HepG2 (cell line): Measurements from ENCODE around the gene ZMIZ1. TPM values are rescaled to one million over a fixed set of nuclear protein-coding genes. Genes with fewer than 3 reads are reported as not detected.

Experiments used
- AKNA ChIP-seq: sonication (generic); formaldehyde crosslinking; IDR thresholded peaks from 2 replicates; pipeline ENCODE4 v1.4.0; 2020; ENCODE audit warnings: missing genetic modification reagents, borderline replicate concordance
- ATF3 ChIP-seq: sonication (generic); formaldehyde crosslinking; IDR thresholded peaks from 2 replicates; pipeline ENCODE4 v1.4.0; 2020; ENCODE audit warnings: missing genetic modification reagents
- EED ChIP-seq: sonication (generic); formaldehyde crosslinking; IDR thresholded peaks from 2 replicates; pipeline ENCODE4 v1.5.0; 2020; ENCODE audit warnings: mild to moderate bottlenecking, missing genetic modification reagents
- MTA1 ChIP-seq: sonication (generic); formaldehyde crosslinking; IDR thresholded peaks from 2 replicates; pipeline ENCODE4 v1.4.0; 2020; ENCODE audit warnings: missing genetic modification reagents, mild to moderate bottlenecking, borderline replicate concordance
- MYC ChIP-seq: sonication (generic); formaldehyde crosslinking; IDR thresholded peaks from 2 replicates; pipeline ENCODE4 v1.9.0; 2021; ENCODE audit warnings: missing genetic modification reagents, borderline replicate concordance
- NAIF1 ChIP-seq: sonication (generic); formaldehyde crosslinking; IDR thresholded peaks from 2 replicates; pipeline ENCODE4 v1.5.0; 2020; ENCODE audit warnings: mild to moderate bottlenecking, missing genetic modification reagents, borderline replicate concordance
- REPIN1 ChIP-seq: sonication (generic); formaldehyde crosslinking; IDR thresholded peaks from 2 replicates; pipeline ENCODE4 v1.8.0; 2022; ENCODE audit warnings: missing genetic modification reagents, low read depth, mild to moderate bottlenecking, borderline replicate concordance
- SOX13 ChIP-seq, 3 experiments: fragments of 450-650 bp in 1 of 3; sonication (generic) in 1 of 3; formaldehyde crosslinking in 1 of 3; IDR thresholded peaks in 2 of 3; conservative IDR thresholded peaks in 1 of 3; 2 replicates each; pipeline versions ENCODE4 v1.5.0 to v1.6.1; 2016 to 2020; ENCODE audit warnings: antibody characterized with exemption in 1 of 3, mild to moderate bottlenecking in 1 of 3, missing compliant biosample characterization in 1 of 3, missing genetic modification reagents in 1 of 3, moderate library complexity in 1 of 3
- SOX6 ChIP-seq, 2 experiments: fragments of 450-650 bp in 1 of 2; sonication (generic) in 1 of 2; formaldehyde crosslinking in 1 of 2; IDR thresholded peaks; 2 replicates each; pipeline versions ENCODE4 v1.4.0 to v1.6.1; 2017 to 2020; ENCODE audit warnings: antibody characterized with exemption in 1 of 2, mild to moderate bottlenecking in 1 of 2, missing genetic modification reagents in 1 of 2
- ZBTB7B ChIP-seq: sonication (generic); formaldehyde crosslinking; IDR thresholded peaks from 2 replicates; pipeline ENCODE4 v1.4.0; 2020; ENCODE audit warnings: missing genetic modification reagents
- ZFP41 ChIP-seq: sonication (generic); formaldehyde crosslinking; IDR thresholded peaks from 2 replicates; pipeline ENCODE4 v1.4.0; 2020; ENCODE audit warnings: mild to moderate bottlenecking, missing genetic modification reagents, borderline replicate concordance
- ZFP82 ChIP-seq: sonication (generic); formaldehyde crosslinking; IDR thresholded peaks from 2 replicates; pipeline ENCODE4 v1.5.1; 2020; ENCODE audit warnings: mild to moderate bottlenecking, missing genetic modification reagents, borderline replicate concordance
- ZKSCAN8 ChIP-seq: IDR thresholded peaks from 2 replicates; pipeline ENCODE4 v1.6.1; 2016; ENCODE audit warnings: borderline replicate concordance, missing genetic modification reagents, missing compliant biosample characterization
- ZNF572 ChIP-seq: sonication (generic); formaldehyde crosslinking; IDR thresholded peaks from 2 replicates; pipeline ENCODE4 v1.5.1; 2020; ENCODE audit warnings: mild to moderate bottlenecking, missing genetic modification reagents
- ZNF761 ChIP-seq: sonication (generic); formaldehyde crosslinking; conservative IDR thresholded peaks from 2 replicates; pipeline ENCODE4 v1.4.0; 2020; ENCODE audit warnings: mild to moderate bottlenecking, missing genetic modification reagents
- ZSCAN29 ChIP-seq: sonication (generic); formaldehyde crosslinking; conservative IDR thresholded peaks from 2 replicates; pipeline ENCODE4 v1.4.0; 2020; ENCODE audit warnings: mild to moderate bottlenecking, missing genetic modification reagents
- polyA plus RNA-seq, 8 experiments: library from polyadenylated mRNA; depleted of rRNA in 3 of 8; stranded (reverse) in 7 of 8; unstranded in 1 of 8; fragments of >200 nt; fragmentation: Illumina TruSeq in 4 of 8; extraction: Trizol in 4 of 8; gene quantifications; 2 replicates each; pipeline versions ENCODE4 v1.2.1 to v1.2.3, GENCODE V29; 2011 to 2016; ENCODE audit warnings: low read depth in 4 of 8, missing spikeins in 1 of 8, mixed read lengths in 1 of 8; ENCODE audit not compliant: insufficient read depth in 1 of 8
- total RNA-seq, 5 experiments: library from RNA; depleted of rRNA; stranded (reverse); fragments of >200 nt; fragmentation: Illumina TruSeq; extraction: Trizol; gene quantifications; 2 replicates each; pipeline ENCODE4 v1.2.3, GENCODE V29; 2016; ENCODE audit warnings: low read depth in 1 of 5
- TF ChIP-seq, protein P1 (sequence below): sonication (generic); formaldehyde crosslinking; IDR thresholded peaks from 2 replicates; pipeline ENCODE4 v1.5.1; 2020; ENCODE audit warnings: mild to moderate bottlenecking, moderate library complexity, missing genetic modification reagents
- TF ChIP-seq, protein P2 (sequence below): sonication (generic); formaldehyde crosslinking; IDR thresholded peaks from 2 replicates; pipeline ENCODE4 v1.4.0; 2020; ENCODE audit warnings: mild to moderate bottlenecking, missing genetic modification reagents
- TF ChIP-seq, protein P3 (sequence below): IDR thresholded peaks from 2 replicates; pipeline ENCODE4 v1.6.1; 2012; ENCODE audit warnings: inconsistent platforms

The ZMIZ1 gene
- total and polyA plus RNA-seq, 2 of the 13 experiments (the other 11 are each of a cell fraction or from before 2014, with no cell fraction given), result 5.3 to 10.2 TPM

- TF ChIP-seq ZNF572 (no peak), ZFP41 (no peak), SOX6 (IDR thresholded peaks at IDR 0.05) (no peak), SOX6 (CRISPR knock-in tag; IDR thresholded peaks at IDR 0.05) (0 out of 2 replicates have a peak, but pooled peaks have one; percentile 24), AKNA (CRISPR knock-in tag) (no peak), SOX13 (IDR thresholded peaks at IDR 0.05) (no peak), SOX13 (CRISPR knock-in tag; conservative IDR thresholded peaks at IDR 0.05 in 1 of 2, IDR thresholded peaks at IDR 0.05 in 1 of 2) (0 out of 4 replicates have a peak, but pooled peaks of 1 of the 2 experiments have one; percentile 11), ZNF761 (CRISPR knock-in tag) (no peak), NAIF1 (CRISPR knock-in tag) (no peak), ZFP82 (CRISPR knock-in tag) (no peak), REPIN1 (CRISPR knock-in tag) (no peak), MYC (peak; percentile 51; the same call in 1 of the 2 replicates), ZBTB7B (no peak), EED (CRISPR knock-in tag) (no peak), ZSCAN29 (CRISPR knock-in tag) (no peak), ZKSCAN8 (CRISPR knock-in tag) (peak; percentile 95), MTA1 (CRISPR knock-in tag) (0 out of 2 replicates have a peak, but pooled peaks have one; percentile 29), ATF3 (no peak)
- TF ChIP-seq, protein P1, sequence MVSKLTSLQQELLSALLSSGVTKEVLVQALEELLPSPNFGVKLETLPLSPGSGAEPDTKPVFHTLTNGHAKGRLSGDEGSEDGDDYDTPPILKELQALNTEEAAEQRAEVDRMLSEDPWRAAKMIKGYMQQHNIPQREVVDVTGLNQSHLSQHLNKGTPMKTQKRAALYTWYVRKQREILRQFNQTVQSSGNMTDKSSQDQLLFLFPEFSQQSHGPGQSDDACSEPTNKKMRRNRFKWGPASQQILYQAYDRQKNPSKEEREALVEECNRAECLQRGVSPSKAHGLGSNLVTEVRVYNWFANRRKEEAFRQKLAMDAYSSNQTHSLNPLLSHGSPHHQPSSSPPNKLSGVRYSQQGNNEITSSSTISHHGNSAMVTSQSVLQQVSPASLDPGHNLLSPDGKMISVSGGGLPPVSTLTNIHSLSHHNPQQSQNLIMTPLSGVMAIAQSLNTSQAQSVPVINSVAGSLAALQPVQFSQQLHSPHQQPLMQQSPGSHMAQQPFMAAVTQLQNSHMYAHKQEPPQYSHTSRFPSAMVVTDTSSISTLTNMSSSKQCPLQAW (CRISPR knock-in tag), result no peak
- TF ChIP-seq, protein P2, sequence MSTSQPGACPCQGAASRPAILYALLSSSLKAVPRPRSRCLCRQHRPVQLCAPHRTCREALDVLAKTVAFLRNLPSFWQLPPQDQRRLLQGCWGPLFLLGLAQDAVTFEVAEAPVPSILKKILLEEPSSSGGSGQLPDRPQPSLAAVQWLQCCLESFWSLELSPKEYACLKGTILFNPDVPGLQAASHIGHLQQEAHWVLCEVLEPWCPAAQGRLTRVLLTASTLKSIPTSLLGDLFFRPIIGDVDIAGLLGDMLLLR (CRISPR knock-in tag), result 0 out of 2 replicates have a peak, but pooled peaks have one; percentile 37
- TF ChIP-seq, protein P3, sequence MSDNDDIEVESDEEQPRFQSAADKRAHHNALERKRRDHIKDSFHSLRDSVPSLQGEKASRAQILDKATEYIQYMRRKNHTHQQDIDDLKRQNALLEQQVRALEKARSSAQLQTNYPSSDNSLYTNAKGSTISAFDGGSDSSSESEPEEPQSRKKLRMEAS, result peak; percentile 41; the same call in 1 of the 2 replicates
These were observed 14.3 kb upstream of the ZMIZ1 start (continued) for GRCh38 chr10:79054203-79055099.
